ENCODE data around the gene ICAM1. TPM values are rescaled to one million over a fixed set of nuclear protein-coding genes. Genes with fewer than 3 reads are reported as not detected.
A peak's percentile ranks its signal among the peaks of the same experiment; 100 is the strongest.

ICAM1 gene
- total and polyA plus RNA-seq, 5 experiments from 2014 or later, result 1.2 to 3.9 (median 2.0) TPM

GRCh38 chr19:10251792-10252694, 18.9 kb upstream of the ICAM1 start, which contains the start of gene MRPL4:
Gene MRPL4 (plus strand): TSS chr19:10252214. CDS start chr19:10252254, 40 bp downstream.
- POLR2A ChIA-PET, result interaction anchor here (0.5 to 1.4 kb wide), 9 partner anchors 13 to 161 kb away, joined by 3 to 8 read pairs (median 4); partner anchors contain the start of genes DNMT1 and ICAM1
- no peaks in the 10 kb centered on the region for H3K9me3 Mint-ChIP-seq
- peaks cover 0 to 36% (median 6%) of the 10 kb centered on the region in 3 donors for H3K36me3 Mint-ChIP-seq
- DNase-seq (peak; percentile 86 to 98 (median 96)), ATAC-seq (peak; percentile 97)
- peak within 1 kb of the TSS; percentile 94 to 100 (median 98) for H3K4me3 Mint-ChIP-seq
- peak within 1 kb of the TSS; percentile 89 to 99 (median 98) for H3K27ac Mint-ChIP-seq
- H3K4me1 Mint-ChIP-seq, result peaks cover 7 to 33% (median 26%) of the 10 kb centered on the region in 4 donors
- H3K27me3 Mint-ChIP-seq, result no peaks in the 10 kb centered on the region

GRCh38 chr19:10252707-10253106, 18.2 kb upstream of the ICAM1 start:
- ATAC-seq, result no peak
- H3K9me3 Mint-ChIP-seq, result no peaks in the 10 kb centered on the region
- H3K27me3 Mint-ChIP-seq, result no peaks in the 10 kb centered on the region
- H3K27ac Mint-ChIP-seq, result peak overlapping the region; percentile 37 to 99 (median 94)
- POLR2A ChIA-PET, result interaction anchor here (0.5 to 1.1 kb wide), 4 partner anchors 13 to 449 kb away, joined by 3 to 4 read pairs (median 3); partner anchors contain the start of gene DNMT1
- no peak for DNase-seq
- H3K4me3 Mint-ChIP-seq, result peak overlapping the region; percentile 94 to 100 (median 98)
- peaks cover 5 to 43% (median 10%) of the 10 kb centered on the region in 3 donors for H3K36me3 Mint-ChIP-seq
- H3K4me1 Mint-ChIP-seq, result peaks cover 12 to 39% (median 29%) of the 10 kb centered on the region in 4 donors

- POLR2A ChIA-PET, result no interaction called here
- no peaks in the 10 kb centered on the region for H3K9me3 Mint-ChIP-seq
- H3K4me1 Mint-ChIP-seq, result peaks cover 12 to 43% (median 32%) of the 10 kb centered on the region in 4 donors
- no peak for ATAC-seq
- H3K36me3 Mint-ChIP-seq, result peaks cover 5 to 55% (median 10%) of the 10 kb centered on the region in 3 donors
- peak overlapping the region in 2 of 10 donors; percentile 25 to 29 for H3K27ac Mint-ChIP-seq
- H3K27me3 Mint-ChIP-seq, result no peaks in the 10 kb centered on the region
- DNase-seq, result no peak
- peak overlapping the region in 7 of 10 donors; percentile 25 to 98 (median 45) for H3K4me3 Mint-ChIP-seq
Observed at GRCh38 chr19:10254244-10254643, 16.7 kb upstream of the ICAM1 start.

DNA sequence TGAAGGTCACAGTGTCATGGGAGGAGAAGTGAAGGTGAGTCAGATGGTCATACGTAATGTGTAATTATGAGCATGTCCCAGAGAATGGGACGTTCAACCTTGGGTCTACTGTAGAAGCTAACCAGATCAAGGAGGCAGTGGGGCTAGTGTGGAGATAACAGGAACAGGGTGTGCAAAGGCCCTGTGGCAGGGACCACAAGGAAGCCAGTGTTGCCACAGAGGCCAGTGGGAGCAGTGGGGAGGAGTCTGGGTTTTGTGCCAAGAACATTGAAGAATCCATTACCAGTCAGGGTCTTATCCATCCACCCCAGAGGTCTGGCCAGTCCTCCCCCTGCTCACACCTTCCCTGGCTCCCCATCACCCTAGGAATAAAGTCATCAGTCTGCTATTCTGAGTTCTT, 15.6 kb upstream of the ICAM1 start:
- no peak overlapping the region for H3K4me3 Mint-ChIP-seq

GRCh38 chr19:10256551-10256950, 14.4 kb upstream of the ICAM1 start:
- H3K4me3 Mint-ChIP-seq, result no peak overlapping the region
- POLR2A ChIA-PET, result no interaction called here
- H3K27me3 Mint-ChIP-seq, result no peaks in the 10 kb centered on the region
- H3K4me1 Mint-ChIP-seq, result peaks cover 12 to 35% (median 27%) of the 10 kb centered on the region in 4 donors
- no peak for ATAC-seq
- no peak overlapping the region for H3K27ac Mint-ChIP-seq
- no peaks in the 10 kb centered on the region for H3K9me3 Mint-ChIP-seq
- H3K36me3 Mint-ChIP-seq, result peaks cover 5 to 58% (median 10%) of the 10 kb centered on the region in 3 donors
- no peak for DNase-seq

More for the DNA sequence above, 15.6 kb upstream of the ICAM1 start:
- no peak for ATAC-seq
- POLR2A ChIA-PET, result no interaction called here
- peak overlapping the region in 1 of 10 donors; percentile 29 for H3K27ac Mint-ChIP-seq
- no peak for DNase-seq
- H3K36me3 Mint-ChIP-seq, result peaks cover 5 to 58% (median 10%) of the 10 kb centered on the region in 3 donors
- no peaks in the 10 kb centered on the region for H3K27me3 Mint-ChIP-seq
- peaks cover 12 to 40% (median 30%) of the 10 kb centered on the region in 4 donors for H3K4me1 Mint-ChIP-seq
- no peaks in the 10 kb centered on the region for H3K9me3 Mint-ChIP-seq

DNA sequence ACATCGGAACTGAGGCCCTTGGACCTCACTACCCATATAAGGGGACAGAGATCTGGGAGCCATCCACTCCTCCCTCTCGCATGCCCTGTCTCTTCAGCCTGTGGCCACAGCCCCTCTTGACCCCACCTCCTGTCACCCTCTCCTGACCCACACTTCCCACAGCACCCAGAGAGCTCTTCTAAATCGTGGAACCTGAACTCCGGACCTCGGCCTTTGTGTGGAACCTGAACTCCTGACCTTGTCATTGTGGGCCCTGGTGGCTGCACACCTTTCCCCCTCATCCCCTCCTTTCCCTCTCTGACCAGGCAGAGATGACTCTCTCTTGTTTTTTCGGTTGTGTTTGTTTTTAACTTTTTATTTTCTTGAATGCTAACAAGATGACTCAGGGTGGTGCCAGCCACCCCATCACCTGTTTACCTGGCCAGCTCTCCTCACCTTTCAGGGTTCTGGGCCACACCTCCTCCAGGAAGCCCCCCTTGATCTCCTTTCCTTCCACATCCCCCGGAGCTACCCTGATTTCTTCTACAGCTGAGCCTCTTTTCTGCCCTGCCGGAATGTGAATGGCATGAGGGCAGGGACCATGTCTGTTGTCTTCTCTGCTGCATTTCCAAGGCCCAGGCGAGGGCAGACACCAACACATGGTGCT, 13.8 kb upstream of the ICAM1 start:
- POLR2A ChIA-PET, result interaction anchor here (1.4 kb wide), 1 partner anchor 58 kb away, joined by 3 read pairs; the partner anchor contains the start of gene FDX2
- DNase-seq (no peak), ATAC-seq (no peak)
- peaks cover 11 to 31% (median 22%) of the 10 kb centered on the region in 4 donors for H3K4me1 Mint-ChIP-seq
- H3K4me3 Mint-ChIP-seq, result peak overlapping the region in 2 of 10 donors; percentile 45 to 50
- no peaks in the 10 kb centered on the region for H3K27me3 Mint-ChIP-seq
- H3K36me3 Mint-ChIP-seq, result peaks cover 5 to 58% (median 10%) of the 10 kb centered on the region in 3 donors
- H3K9me3 Mint-ChIP-seq, result no peaks in the 10 kb centered on the region
- peak overlapping the region in 4 of 10 donors; percentile 47 to 86 (median 63) for H3K27ac Mint-ChIP-seq

- Mint-ChIP-seq H3K9me3 (no peaks in the 10 kb centered on the region), H3K27ac (no peak overlapping the region), H3K4me1 (peaks cover 11 to 26% (median 15%) of the 10 kb centered on the region in 4 donors), H3K4me3 (peak overlapping the region in 1 of 10 donors; percentile 29), H3K27me3 (no peaks in the 10 kb centered on the region), H3K36me3 (peaks cover 5 to 54% (median 10%) of the 10 kb centered on the region in 3 donors)
- POLR2A ChIA-PET, result interaction anchor here (0.6 to 1.4 kb wide), 7 partner anchors 8 to 130 kb away, joined by 3 to 4 read pairs (median 3); partner anchors contain the start of genes FDX2 and TYK2
- ATAC-seq, result no peak
- no peak for DNase-seq
Observed at GRCh38 chr19:10258080-10258710, 12.7 kb upstream of the ICAM1 start.

DNA sequence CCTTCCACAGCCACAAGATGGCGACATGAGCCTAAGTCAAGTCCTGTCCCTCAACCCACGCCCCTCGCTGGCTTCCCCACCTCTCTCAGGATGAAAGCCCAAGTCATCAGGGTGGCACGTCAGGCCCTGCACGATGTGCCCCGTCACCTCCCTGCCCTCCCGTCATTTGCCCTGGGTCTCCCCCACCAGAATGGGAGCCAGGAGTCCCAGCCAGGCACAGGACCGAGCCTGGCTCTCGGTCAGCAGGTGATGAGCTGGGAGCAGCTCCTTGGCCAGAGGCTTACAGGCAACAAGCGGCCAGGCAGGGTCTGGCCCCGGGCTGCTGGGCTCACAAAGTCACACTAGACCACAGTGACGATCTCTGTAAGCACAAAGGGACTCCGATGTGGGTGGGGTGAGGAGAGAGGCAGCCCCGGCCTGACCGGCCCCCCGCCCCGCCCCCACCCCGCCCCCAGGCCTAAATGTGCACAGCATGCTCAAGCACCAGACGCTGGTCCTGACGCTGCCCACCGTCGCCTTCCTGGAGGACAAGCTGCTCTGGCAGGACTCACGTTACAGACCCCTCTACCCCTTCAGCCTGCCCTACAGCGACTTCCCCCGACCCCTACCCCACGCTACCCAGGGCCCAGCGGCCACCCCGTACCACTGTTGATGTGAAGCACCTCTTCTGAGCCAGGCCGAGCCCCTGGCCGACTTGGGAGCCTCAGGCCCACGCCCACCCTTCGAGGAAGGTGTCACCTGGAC, 11.6 kb upstream of the ICAM1 start:
- Mint-ChIP-seq H3K27ac (peak overlapping the region in 2 of 10 donors; percentile 15 to 59), H3K36me3 (peaks cover 5 to 47% (median 10%) of the 10 kb centered on the region in 3 donors), H3K4me1 (peaks cover 6 to 16% (median 7%) of the 10 kb centered on the region in 4 donors), H3K27me3 (no peaks in the 10 kb centered on the region), H3K4me3 (no peak overlapping the region), H3K9me3 (no peaks in the 10 kb centered on the region)
- POLR2A ChIA-PET, result interaction anchor here (0.6 to 1.4 kb wide), 10 partner anchors 9 to 717 kb away, joined by 3 to 5 read pairs (median 3); partner anchors contain the start of gene TYK2
- DNase-seq (peak; percentile 68 to 95 (median 84)), ATAC-seq (peak; percentile 88 to 97)

DNA sequence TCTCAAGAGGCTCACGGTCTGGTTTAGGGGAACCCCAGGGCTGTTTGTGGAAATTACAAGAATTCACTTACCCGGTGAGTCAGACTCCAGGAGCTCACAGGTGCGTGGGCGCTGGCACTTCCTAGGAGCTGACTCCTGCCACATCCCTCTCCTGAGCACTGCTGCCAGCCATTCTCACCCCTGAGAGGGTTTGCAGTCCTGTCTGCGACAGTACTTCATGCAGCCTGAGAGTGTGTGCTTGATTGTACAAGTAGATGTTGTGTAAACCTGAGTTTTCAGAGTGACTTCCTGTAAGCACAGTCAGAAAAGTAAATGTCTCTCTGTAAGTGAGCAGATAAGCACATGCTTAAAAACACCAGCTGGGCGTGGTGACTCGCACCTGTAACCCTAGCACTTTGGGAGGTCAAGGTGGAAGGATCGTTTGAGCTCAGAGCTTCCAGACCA, 10.8 kb upstream of the ICAM1 start:
- Mint-ChIP-seq H3K4me3 (no peak overlapping the region), H3K27ac (no peak overlapping the region)
- no peak for ATAC-seq

DNA sequence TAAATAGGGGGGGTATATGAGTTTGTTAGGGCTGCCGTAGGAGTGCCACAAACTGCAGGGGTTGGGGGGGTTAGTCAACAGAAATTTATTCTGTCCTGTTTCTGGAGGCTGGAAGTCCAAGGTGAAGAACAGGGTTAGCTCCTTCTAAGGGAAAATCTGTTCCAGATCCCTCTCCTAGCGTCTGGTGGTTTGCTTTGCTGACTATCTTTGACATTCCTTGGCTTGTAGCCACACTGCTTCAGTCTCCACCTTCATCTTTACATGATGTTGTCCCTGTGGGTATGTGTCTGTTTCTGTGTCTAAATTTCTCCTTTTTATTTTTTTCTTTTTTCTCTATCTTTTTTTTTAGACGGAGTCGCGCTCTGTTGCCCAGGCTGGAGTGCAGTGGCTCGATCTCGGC, 8.1 kb upstream of the ICAM1 start:
- no peaks in the 10 kb centered on the region for H3K27me3 Mint-ChIP-seq
- peaks cover 0 to 4% (median 2%) of the 10 kb centered on the region in 4 donors for H3K4me1 Mint-ChIP-seq
- DNase-seq, result no peak
- POLR2A ChIA-PET, result interaction anchor here (0.7 kb wide), 1 partner anchor 126 kb away, joined by 3 read pairs; no protein-coding TSS in a partner anchor
- H3K4me3 Mint-ChIP-seq, result no peak overlapping the region
- H3K36me3 Mint-ChIP-seq, result peaks cover 0 to 15% (median 0%) of the 10 kb centered on the region in 3 donors
- H3K27ac Mint-ChIP-seq, result no peak overlapping the region
- no peak for ATAC-seq
- H3K9me3 Mint-ChIP-seq, result no peaks in the 10 kb centered on the region

More for the DNA sequence above, 10.8 kb upstream of the ICAM1 start:
- DNase-seq, result no peak
- Mint-ChIP-seq H3K36me3 (peaks cover 5 to 38% (median 8%) of the 10 kb centered on the region in 3 donors), H3K4me1 (peaks cover 4 to 15% (median 7%) of the 10 kb centered on the region in 4 donors), H3K27me3 (no peaks in the 10 kb centered on the region), H3K9me3 (no peaks in the 10 kb centered on the region)
- POLR2A ChIA-PET, result interaction anchor here (0.6 to 1.4 kb wide), 2 partner anchors 137 to 174 kb away, joined by 3 to 4 read pairs; no protein-coding TSS in a partner anchor

DNA sequence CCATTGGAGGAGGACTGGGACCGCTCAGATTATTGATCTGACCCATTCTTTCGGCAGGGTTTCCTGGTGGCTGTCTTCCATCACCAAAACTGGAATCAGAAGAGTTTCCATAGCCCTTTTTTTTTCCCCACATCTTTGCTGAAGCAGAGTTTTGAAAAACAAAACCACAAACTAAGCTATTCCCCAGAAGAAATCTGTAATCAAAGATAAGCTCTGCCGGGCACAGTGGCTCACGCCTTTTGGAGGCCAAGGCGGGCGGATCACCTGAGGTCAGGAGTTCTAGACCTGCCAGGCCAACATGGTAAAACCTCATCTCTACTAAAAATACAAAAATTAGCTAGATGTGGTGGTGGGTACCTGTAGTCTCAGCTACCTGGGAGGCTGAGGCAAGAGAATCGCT, 4.2 kb upstream of the ICAM1 start:
- Mint-ChIP-seq H3K27me3 (no peaks in the 10 kb centered on the region), H3K4me3 (no peak overlapping the region), H3K4me1 (peaks cover 4 to 24% (median 16%) of the 10 kb centered on the region in 4 donors), H3K27ac (no peak overlapping the region), H3K9me3 (no peaks in the 10 kb centered on the region), H3K36me3 (no peaks in the 10 kb centered on the region)
- DNase-seq, result no peak
- POLR2A ChIA-PET, result no interaction called here
- ATAC-seq, result no peak

All from naive thymus-derived CD8-positive, alpha-beta T cell (primary cell).